GM19023 (cell line): ENCODE data around the gene NCKIPSD.
A peak's percentile ranks its signal among the peaks of the same experiment; 100 is the strongest.
"Not testable (repeated sequence)": the region's sequence is repeated elsewhere in the genome, so short reads cannot be mapped to it uniquely, and the experiment has no call there.

Source experiments
- ATAC-seq: cut with Tn5 transposase; IDR thresholded peaks from one replicate; pipeline ENCODE4 v1.9.1; 2021; ENCODE audit warnings: mild to moderate bottlenecking, moderate library complexity; ENCODE audit not compliant: unreplicated experiment

NCKIPSD gene

DNA sequence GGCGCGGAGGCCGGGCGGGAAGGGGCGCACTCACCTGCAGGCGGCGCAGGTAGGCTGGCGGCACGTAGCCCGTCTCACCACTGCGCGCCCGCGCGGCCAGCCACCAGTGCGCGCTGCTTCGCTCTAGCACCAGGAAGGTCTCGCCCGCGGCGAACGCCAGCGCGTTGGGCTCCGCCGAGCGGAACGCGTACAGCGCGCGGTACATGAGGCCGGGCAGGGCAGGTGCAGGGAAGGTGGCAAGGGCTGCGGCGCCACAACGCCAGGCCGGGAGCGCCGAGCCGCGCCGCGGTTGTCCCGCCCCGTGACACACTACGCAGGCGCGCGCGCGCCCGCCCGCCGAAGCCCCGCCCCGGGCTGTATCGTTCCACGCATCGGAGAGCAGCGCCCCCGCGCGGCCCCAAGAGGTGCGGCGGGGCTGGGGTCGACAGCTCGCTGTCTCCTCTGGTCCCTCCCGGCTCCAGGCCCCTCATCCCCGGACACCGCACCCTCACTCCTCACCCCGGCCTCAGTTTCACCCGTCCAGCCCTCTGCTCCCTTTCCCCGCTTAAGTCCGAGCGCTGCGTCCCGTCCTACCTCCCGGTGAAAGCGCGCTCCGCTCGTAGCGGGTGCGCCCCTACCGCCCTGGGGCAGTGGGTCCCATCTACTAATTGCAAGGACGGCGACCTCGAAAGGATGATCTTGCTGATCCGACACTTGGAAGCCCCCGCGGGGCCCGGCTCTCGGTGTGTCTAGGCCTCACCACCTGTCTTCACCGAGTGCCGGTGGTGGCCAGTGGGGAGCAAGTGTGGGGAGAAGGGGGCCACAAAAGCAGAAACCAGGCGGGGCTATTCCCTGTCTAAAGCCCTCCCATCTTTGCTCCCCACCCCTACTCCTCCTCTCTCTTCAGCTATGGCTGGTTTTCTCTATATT lies at the start of gene NCKIPSD:
Gene NCKIPSD (minus strand): TSS at position 313 of the 909 bp plus-strand sequence. CDS start 108 bp downstream, at position 205.
- peak; percentile 84 for ATAC-seq

- ATAC-seq, result not testable (repeated sequence)
These were observed 49.5 kb upstream of the NCKIPSD start for GRCh38 chr3:48735075-48735767.

- not testable (repeated sequence) for ATAC-seq
These were observed 48.8 kb upstream of the NCKIPSD start for GRCh38 chr3:48734541-48734940.

DNA sequence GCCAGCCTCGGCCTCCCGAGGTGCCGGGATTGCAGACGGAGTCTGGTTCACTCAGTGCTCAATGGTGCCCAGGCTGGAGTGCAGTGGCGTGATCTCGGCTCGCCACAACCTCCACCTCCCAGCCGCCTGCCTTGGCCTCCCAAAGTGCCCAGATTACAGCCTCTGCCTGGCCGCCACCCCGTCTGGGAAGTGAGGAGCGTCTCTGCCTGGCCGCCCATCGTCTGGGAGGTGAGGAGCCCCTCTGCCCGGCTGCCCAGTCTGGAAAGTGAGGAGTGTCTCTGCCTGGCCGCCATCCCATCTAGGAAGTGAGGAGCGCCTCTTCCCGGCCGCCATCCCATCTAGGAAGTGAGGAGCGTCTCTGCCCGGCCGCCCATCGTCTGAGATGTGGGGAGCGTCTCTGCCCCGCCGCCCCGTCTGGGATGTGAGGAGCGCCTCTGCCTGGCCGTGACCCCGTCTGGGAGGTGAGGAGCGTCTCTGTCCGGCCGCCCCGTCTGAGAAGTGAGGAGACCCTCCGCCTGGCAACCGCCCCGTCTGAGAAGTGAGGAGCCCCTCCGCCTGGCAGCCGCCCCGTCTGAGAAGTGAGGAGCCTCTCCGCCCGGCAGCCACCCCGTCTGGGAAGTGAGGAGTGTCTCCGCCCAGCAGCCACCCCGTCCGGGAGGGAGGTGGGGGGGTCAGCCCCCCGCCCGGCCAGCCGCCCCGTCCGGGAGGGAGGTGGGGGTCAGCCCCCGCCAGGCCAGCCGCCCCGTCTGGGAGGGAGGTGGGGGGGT lies 48.2 kb upstream of the NCKIPSD start:
- ATAC-seq, result not testable (repeated sequence)

- ATAC-seq, result no peak
These were observed 41.8 kb upstream of the NCKIPSD start for GRCh38 chr3:48727511-48727910.

DNA sequence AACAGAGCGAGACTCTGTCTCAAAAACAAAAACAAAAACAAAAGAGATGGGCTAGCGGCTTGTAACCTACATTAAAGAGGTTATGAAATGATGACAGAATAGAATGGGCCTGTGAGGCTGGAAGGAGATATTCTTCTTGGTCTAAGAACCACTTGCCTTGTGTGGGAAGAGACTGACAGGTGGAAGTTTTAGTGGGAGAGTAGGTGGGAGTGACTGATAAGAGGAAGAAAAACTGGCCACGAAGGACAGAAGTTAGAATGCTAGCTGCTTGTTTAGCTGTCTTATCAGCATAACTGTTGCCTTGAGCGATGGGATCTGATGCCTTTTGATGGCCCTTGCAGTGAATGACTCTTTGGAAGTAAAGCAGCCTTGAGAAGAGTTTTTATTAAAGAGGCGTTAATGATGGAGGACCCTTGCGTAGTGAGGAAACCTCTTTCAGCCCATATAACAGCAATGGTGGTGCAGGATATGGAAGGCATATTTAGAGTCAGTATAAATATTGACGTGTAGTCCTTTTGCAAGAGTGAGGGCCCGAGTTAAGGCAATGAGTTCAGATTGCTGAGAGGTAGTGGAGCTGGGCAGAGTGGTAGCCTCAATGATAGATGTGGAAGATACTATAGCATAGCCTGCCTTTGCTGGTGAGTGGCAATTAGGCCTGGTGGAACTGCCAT lies 39.6 kb upstream of the NCKIPSD start:
- not testable (repeated sequence) for ATAC-seq

GRCh38 chr3:48723725-48724124 lies 38.0 kb upstream of the NCKIPSD start:
- ATAC-seq, result no peak

DNA sequence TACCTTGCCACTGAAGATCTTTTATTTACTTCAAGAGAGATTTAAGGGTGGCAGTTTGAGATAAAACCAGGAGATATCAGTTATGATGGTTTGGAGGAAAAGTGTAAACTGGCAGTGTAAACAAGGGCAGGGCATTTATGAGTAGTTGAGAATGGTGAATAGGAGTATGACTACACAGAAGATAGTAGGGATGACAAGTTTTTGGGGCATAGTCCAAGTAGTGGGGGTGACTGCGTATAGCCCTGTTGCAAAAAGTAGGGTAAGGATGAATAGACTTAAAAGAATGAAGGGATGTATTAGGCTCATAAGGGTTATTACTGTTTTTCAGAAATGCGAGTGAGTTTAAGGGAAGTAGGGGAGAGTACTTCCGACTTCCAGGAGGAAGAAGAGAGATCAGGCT lies 37.6 kb upstream of the NCKIPSD start:
- ATAC-seq, result not testable (repeated sequence)

GRCh38 chr3:48716982-48717746 lies 31.4 kb upstream of the NCKIPSD start, which contains the start of gene IP6K2:
Gene IP6K2 (minus strand): TSS chr3:48717221. CDS start chr3:48695291, 21,930 bp downstream.
- peak; percentile 98 for ATAC-seq

- no peak for ATAC-seq
These were observed 30.8 kb upstream of the NCKIPSD start for GRCh38 chr3:48716508-48716981.

DNA sequence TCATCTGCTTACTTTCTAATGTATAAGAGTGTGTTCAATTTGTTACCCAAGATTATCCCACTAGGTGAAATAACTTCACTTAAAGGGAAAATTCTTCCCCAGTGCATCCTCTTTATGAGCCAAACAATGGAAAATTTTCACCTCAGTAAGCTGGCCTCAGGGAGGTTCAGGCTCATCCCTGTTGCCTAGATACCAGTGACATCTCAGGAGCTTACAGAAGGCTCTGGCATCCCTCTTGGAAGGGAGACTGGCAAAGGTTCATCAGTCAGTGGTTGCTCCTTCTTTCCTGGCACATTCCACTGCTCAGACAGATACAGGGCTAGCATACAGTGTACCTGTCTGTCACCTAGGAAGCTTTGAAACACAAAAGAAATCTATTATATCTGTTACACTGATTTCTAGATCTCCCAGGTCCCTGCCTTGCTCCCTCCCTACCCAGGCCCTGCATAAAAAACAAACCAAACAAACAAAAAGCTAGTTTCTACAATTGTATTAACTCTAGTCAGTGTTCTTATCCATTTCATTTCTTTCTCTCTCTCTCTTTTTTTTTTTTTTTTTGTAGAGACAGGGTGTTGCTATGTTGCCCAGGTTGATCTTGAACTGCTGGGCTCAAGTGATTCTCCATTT lies 29.6 kb upstream of the NCKIPSD start:
- no peak for ATAC-seq

GRCh38 chr3:48711727-48712126 lies 26.0 kb upstream of the NCKIPSD start:
- no peak for ATAC-seq

- no peak for ATAC-seq
These were observed 23.3 kb upstream of the NCKIPSD start for GRCh38 chr3:48709051-48709461.

DNA sequence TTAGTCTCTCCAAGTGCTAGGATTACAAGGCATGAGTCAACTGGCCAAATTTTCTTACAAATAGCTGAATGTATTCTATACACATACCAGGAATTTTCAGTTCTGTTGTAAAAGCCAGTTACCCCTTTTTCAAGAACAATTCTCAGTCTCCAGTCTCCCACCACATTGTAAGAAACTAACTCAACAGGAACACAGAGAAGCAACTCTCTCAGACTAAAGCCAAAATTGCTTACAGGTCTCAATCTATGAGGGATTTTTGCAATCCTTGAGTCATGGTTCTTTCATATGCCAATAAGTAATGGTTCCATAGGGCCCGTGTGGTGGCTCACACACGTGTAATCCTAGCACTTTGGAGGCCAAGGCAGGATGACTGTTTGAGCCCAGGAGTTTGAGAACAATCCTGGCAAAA lies 22.8 kb upstream of the NCKIPSD start:
- ATAC-seq, result no peak

DNA sequence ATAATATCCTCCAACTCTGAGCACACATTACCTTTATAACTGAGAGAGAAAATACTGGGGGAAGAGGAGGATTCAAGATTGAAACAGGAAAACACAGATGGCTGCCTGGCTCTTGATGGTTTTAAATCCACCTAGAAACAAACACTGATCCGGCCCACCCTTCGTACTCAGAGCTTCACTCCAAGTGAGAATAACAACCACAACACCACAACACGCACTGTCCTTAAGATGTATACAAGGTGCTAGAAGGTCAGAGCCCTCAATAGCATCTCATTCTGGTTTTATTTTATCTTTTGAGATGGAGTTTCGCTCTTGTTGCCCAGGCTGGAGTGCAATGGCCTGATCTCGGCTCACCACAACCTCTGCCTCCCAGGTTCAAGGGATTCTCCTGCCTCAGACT lies 21.4 kb upstream of the NCKIPSD start:
- no peak for ATAC-seq

- no peak for ATAC-seq
These were observed 16.7 kb upstream of the NCKIPSD start for GRCh38 chr3:48702320-48702920.

GRCh38 chr3:48700731-48701405 lies 15.2 kb upstream of the NCKIPSD start:
- no peak for ATAC-seq

DNA sequence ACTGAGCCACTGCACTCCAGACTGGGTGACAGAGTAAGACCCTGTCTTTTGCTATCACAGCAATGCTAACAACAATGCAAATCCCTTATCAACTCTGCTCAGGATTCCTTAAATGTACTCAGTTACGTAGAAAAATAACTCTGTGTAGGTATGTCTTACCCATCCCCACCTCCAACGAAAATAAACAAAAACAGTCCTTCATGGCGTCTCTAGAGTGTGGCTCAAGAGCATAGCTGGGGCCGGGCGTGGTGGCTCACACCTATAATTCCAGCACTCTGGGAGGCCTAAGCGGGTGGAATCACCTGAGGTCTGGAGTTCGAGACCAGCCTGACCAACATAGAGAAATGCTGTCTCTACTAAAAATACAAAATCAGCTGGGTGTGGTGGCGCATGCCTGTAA lies 13.2 kb upstream of the NCKIPSD start:
- ATAC-seq, result no peak
